GM21825 (cell line): ENCODE measurements around the gene ZDBF2.
"Not testable (repeated sequence)": the region's sequence is repeated elsewhere in the genome, so short reads cannot be mapped to it uniquely, and the experiment has no call there.

ENCODE experiments used
- ATAC-seq: cut with Tn5 transposase; IDR thresholded peaks from one replicate; pipeline ENCODE4 v1.9.1; 2021; ENCODE audit warnings: mild to moderate bottlenecking, moderate library complexity; ENCODE audit not compliant: unreplicated experiment

ZDBF2 gene

DNA sequence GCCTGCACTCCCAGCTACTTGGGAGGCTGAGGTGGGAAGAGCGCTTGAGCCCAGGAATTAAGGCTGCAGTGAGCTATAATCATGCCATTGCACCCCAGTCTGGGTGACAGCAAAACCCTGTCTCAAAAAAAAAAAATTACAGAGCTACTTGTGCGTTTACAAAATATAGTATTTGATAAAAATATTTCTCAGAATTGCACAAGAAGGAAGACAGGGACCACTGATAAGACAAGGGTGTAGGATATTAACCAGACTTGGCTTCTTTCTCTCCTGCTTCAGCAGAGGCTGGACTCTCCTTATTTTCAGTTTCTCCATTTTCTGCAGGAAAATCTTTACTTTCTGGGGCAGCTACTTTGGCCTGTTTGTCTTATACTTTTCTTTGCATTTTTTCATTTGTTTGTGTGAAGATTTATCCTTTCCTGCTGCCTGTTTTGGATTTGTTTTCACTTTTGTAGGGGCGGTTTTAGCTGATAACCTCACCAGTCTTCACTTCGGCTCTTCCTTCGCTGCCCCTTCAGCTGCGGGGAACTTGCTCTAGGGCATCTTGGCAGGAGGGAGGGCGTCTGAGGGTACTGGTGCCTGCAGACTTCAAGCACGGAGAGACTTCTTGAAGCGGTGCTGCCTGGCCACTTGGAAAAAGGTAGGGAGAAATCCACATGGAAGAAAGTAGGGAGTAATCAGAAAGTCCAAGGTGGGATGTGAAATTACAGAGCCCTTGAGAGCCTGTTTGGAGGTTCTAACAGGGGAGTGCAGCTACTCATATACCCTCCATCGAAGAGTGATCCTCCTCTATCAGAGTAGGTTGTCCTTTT is 14.9 kb upstream of the ZDBF2 start:
- no peak for ATAC-seq

GRCh38 chr2:206260188-206261012 is 14.1 kb upstream of the ZDBF2 start:
- ATAC-seq, result peak; percentile 47

- no peak for ATAC-seq
These were observed 10.4 kb upstream of the ZDBF2 start for GRCh38 chr2:206263959-206264603.

GRCh38 chr2:206266130-206267125 is 8.0 kb upstream of the ZDBF2 start:
- no peak for ATAC-seq

DNA sequence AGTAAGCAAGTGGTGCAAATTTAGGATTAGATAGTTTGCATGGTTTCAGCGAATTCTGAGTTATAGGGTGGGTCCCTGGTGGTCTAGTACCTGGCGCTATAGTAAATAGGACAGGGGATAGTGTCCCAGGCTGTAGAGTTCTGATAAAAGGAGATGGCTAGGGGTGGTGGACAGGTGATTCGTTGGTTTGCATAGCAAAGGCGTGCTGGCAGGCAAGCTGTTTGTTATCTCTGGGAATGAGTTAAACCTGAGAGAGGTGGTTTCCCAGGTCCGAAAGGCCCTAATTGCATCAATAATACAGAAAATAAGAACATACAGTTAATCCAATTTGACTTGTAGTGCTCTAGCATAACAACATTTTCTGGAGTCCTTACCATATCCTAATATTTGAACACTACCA is 6.9 kb upstream of the ZDBF2 start:
- ATAC-seq, result no peak

DNA sequence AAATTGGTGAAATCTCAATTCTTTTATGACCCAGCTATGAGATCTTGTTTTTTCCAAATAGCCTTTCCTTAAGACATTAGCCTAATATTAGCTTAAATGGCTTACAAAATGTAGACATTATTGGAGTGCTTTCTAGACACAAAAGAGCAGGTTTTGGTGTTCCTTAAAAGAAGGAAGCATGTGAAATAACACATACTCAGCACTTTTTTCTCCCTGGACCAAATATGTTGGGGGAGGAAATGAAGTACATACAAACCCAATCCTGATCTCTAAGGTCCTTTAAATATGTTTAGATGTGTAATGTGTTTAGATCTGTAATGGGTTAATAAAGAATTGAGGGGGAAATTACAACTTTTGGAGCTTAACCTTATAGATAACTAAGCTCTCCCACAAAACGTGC is 3.4 kb upstream of the ZDBF2 start:
- no peak for ATAC-seq

DNA sequence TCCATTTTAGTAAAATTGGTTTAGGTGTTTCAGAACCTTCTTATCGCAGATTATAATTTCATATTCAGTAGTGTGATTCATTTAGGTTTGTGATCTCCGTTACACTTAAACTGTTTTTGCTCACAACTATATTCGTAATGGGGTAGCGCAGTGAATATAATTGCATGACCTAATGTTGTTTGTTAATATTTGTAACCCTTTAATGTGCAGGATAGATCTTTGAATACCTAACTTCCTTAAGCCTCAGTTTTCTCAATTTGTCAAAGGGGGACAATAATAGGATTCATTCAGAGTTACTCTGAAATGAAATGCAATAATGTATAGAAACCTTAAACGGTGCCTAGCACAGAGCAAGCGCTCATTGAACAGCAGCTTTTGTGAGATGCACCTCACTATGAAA is 558 bp upstream of the ZDBF2 start:
- ATAC-seq, result no peak

- ATAC-seq, result peak; percentile 40
These were observed 1.0 kb downstream of the ZDBF2 start for GRCh38 chr2:206275312-206276055.

GRCh38 chr2:206276169-206276942 is 1.9 kb downstream of the ZDBF2 start:
- ATAC-seq, result no peak

- no peak for ATAC-seq
These were observed 3.0 kb downstream of the ZDBF2 start for GRCh38 chr2:206277503-206277902.

DNA sequence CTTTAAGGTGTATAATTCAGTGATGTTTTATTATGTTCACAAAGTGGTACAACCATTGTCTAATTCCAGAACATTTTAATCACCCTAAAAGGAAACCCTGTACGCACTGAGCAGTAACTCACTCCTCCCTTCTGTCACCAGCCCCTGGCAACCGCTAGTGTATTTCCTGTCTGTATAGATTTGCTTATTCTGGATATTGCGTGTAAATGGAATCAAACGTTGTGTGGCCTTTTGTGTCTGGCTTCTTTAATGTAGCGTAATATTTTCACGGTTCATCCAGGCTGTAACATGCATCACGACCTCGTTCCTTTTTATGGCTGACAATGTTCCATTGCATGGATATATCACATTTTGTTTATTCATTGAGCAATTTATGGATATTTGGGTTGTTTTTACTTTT is 8.3 kb downstream of the ZDBF2 start:
- no peak for ATAC-seq

DNA sequence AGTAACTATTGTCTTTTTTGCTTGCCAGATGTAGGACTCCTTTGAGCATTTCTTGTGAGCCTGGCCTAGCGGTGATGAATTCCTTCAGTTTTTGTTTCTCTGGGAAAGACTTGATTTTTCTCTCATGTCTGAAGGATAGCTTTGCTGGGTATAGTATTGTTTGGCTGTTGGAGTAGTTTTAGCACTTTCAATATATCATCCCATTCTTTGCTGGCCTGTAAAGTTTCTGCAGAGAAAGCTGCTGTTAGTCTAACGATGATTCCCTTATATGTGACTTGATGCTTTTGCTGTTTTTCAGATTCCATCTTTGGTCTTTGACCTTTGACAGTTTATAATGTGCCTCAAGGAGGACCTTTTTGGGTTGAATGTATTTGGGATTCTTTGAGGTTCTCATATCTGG is 12.7 kb downstream of the ZDBF2 start:
- no peak for ATAC-seq

DNA sequence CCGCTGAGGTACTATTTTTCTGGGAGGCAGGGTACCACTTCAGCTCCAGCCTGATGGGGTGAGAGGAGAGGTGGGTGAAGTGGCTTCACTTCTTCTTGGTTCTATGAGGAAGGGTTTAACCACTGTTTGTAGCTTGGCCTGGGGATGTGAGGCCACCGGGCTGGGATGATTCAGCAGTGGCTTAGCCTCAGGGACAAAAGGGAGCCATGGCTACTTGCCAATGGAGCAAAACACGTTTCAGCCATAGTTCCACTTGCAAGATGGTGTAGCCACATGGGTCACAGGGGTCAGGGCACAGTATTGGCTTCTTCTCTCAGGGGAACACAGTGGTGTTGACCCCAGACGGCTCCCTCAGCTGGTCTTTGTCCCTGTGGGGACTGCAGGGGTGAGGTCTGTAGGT is 14.9 kb downstream of the ZDBF2 start:
- no peak for ATAC-seq

DNA sequence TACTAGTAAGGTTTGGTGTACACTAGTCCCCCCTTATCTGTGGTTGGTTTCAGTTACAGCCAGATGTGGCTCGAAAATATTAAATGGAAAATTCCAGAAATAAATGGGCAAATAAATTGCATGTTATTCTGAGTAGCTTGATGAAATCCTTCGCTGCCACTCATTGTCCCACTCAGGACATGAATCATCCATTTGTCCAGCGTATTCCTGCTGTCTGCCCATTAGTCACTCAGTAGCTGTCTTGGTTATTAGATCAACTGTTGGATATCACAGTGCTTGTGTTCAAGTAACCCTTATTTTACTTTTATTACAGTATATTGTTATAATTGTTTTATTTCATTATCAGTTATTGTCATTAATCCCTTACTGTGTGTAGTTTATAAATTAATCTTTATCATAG is 21.7 kb downstream of the ZDBF2 start:
- no peak for ATAC-seq

- ATAC-seq, result not testable (repeated sequence)
These were observed 25.1 kb downstream of the ZDBF2 start for GRCh38 chr2:206299608-206300007.

- no peak for ATAC-seq
These were observed 31.2 kb downstream of the ZDBF2 start for GRCh38 chr2:206305523-206306245.

DNA sequence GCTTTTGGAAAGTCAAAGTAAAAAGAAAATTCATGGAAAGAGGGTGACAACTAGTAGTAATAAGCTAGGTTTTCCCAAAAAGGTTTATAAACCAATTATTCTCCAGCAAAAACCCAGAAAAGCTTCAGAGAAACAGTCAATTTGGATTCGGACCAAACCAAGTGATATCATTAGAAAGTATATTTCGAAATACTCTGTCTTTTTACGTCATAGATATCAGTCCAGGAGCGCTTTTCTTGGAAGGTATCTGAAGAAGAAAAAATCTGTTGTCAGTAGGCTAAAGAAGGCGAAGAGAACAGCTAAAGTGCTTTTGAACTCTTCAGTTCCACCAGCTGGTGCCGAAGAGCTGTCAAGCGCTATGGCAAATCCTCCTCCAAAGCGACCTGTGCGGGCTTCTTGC is 36.6 kb downstream of the ZDBF2 start:
- ATAC-seq, result no peak

DNA sequence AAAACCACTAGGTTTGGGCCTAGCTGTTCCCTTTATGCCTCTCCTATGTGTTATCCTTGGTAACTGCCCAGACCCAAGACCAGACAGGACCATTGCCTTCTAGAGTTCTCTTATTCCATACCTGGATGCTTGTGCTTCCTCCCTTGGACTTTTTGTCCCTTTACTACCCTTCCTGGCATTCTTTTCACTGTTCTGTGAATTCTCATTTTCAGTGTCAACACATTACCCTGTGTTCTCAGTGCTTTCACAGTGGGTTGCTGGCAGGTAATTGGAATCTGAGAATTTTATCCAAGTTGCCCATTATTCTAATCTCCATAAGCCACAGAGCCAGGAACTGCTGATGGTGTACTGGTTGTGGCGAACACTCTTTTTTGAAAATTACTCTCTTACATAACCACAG is 41.7 kb downstream of the ZDBF2 start:
- no peak for ATAC-seq
